H1 (cell line): ENCODE measurements around the gene SNX12. TPM values are rescaled to one million over a fixed set of nuclear protein-coding genes. Genes with fewer than 3 reads are reported as not detected.

Experiments used
- CTCF ChIA-PET: fragments of 300-600 bp; sonication (Branson Sonifier 250); formaldehyde crosslinking; loops from one replicate; lab custom pipeline; 2021; ENCODE audit not compliant: partially characterized antibody; lab: Charles Lee
- POLR2A ChIA-PET: fragments of 300-600 bp; sonication (Branson Sonifier 250); formaldehyde crosslinking; loops from one replicate; lab custom pipeline; 2021; ENCODE audit warnings: inconsistent platforms; ENCODE audit not compliant: partially characterized antibody; lab: Charles Lee
- DNase-seq, 2 experiments: peaks; one replicate each; pipeline versions ENCODE4 v3.0.0 to v3.0.0-alpha.2; 2010 to 2022; ENCODE audit warnings: low spot score in 2 of 2, low read depth in 1 of 2, mixed read lengths in 1 of 2
- FAIRE-seq: peaks from 2 replicates; lab custom pipeline; 2011; peaks lifted over from hg19 to GRCh38; lab: Jason Lieb, UNC
- H2AFZ ChIP-seq: 2 replicates; pipeline ENCODE4 v1.8.1; 2012; ENCODE audit warnings: low read length, inconsistent platforms
- H2AK5ac ChIP-seq: 2 replicates; pipeline ENCODE4 v1.6.1; 2013; ENCODE audit warnings: low read depth, low read length
- H2BK120ac ChIP-seq: replicated peaks from 2 replicates; pipeline ENCODE3; 2013; ENCODE audit warnings: low read depth, low read length, inconsistent platforms
- H2BK12ac ChIP-seq: 2 replicates; pipeline ENCODE4 v1.6.1; 2013; ENCODE audit warnings: low read depth, low read length
- H2BK15ac ChIP-seq: 2 replicates; pipeline ENCODE4 v1.6.1; 2013; ENCODE audit warnings: low read length
- H2BK20ac ChIP-seq: 2 replicates; pipeline ENCODE4 v1.6.1; 2013; ENCODE audit warnings: low read length
- H2BK5ac ChIP-seq: 2 replicates; pipeline ENCODE4 v1.6.1; 2013; ENCODE audit warnings: low read depth, low read length
- H3K14ac ChIP-seq: 2 replicates; pipeline ENCODE4 v1.6.1; 2013; ENCODE audit warnings: inconsistent platforms; ENCODE audit not compliant: insufficient read length
- H3K18ac ChIP-seq: 2 replicates; pipeline ENCODE4 v1.6.1; 2013; ENCODE audit warnings: low read length; ENCODE audit errors: extremely low read depth
- H3K23ac ChIP-seq: 2 replicates; pipeline ENCODE4 v1.6.1; 2013; ENCODE audit warnings: inconsistent platforms; ENCODE audit not compliant: insufficient read length
- H3K23me2 ChIP-seq: 2 replicates; pipeline ENCODE4 v1.6.1; 2013; ENCODE audit warnings: low read depth, low read length
- H3K27ac ChIP-seq: 2 replicates; pipeline ENCODE4 v1.6.1; 2011; ENCODE audit warnings: low read depth, low read length, inconsistent platforms
- H3K27me3 ChIP-seq, 4 experiments: replicated peaks in 1 of 4; 1 replicate in 1 of 4; 2 replicates in 3 of 4; pipeline versions ENCODE4 v1.6.1 to v1.8.1; 2011 to 2013; ENCODE audit warnings: low read length in 3 of 4, mild to moderate bottlenecking in 3 of 4, inconsistent platforms in 2 of 4, mixed read lengths in 2 of 4, moderate library complexity in 1 of 4; ENCODE audit not compliant: control insufficient read depth in 3 of 4, insufficient read depth in 3 of 4; ENCODE audit errors: extremely low read depth in 1 of 4
- H3K36me3 ChIP-seq, 4 experiments: 2 replicates each; pipeline versions ENCODE4 v1.6.1 to v1.8.1; 2011 to 2013; ENCODE audit warnings: mild to moderate bottlenecking in 4 of 4, low read length in 3 of 4, moderate library complexity in 2 of 4, control low read depth in 1 of 4, inconsistent platforms in 1 of 4; ENCODE audit not compliant: insufficient read depth in 4 of 4, control insufficient read depth in 2 of 4
- H3K4ac ChIP-seq: replicated peaks from 2 replicates; pipeline ENCODE3; 2013; ENCODE audit warnings: low read length, low read depth, mixed read lengths, inconsistent platforms; ENCODE audit not compliant: insufficient read length
- H3K4me1 ChIP-seq, 4 experiments: replicated peaks in 1 of 4; 1 replicate in 1 of 4; 2 replicates in 3 of 4; pipeline versions ENCODE4 v1.6.1 to v1.8.1; 2011 to 2013; ENCODE audit warnings: low read length in 3 of 4, inconsistent platforms in 2 of 4, mixed read lengths in 1 of 4; ENCODE audit not compliant: insufficient read depth in 4 of 4, control insufficient read depth in 3 of 4
- H3K4me2 ChIP-seq, 2 experiments: 2 replicates each; pipeline versions ENCODE4 v1.6.1 to v1.8.1; 2011 to 2013; ENCODE audit warnings: low read depth in 2 of 2, low read length in 2 of 2, control low read depth in 1 of 2, inconsistent platforms in 1 of 2, mild to moderate bottlenecking in 1 of 2; ENCODE audit not compliant: insufficient read depth in 1 of 2
- H3K4me3 ChIP-seq, 4 experiments: fragments of 200-600, 300-600 bp in 1 of 4; sonication (generic), shearing (Covaris generic), sonication (Bioruptor Twin) in 1 of 4; 2 replicates each; pipeline versions ENCODE4 v1.5.1 to v1.8.1; 2011 to 2016; ENCODE audit warnings: low read length in 4 of 4, low read depth in 3 of 4, control low read depth in 2 of 4, inconsistent platforms in 2 of 4, mild to moderate bottlenecking in 2 of 4, mixed read lengths in 1 of 4, moderate library complexity in 1 of 4; ENCODE audit not compliant: insufficient read depth in 2 of 4; ENCODE audit errors: extremely low read depth in 1 of 4
- H3K56ac ChIP-seq: replicated peaks from 2 replicates; pipeline ENCODE3; 2013; ENCODE audit warnings: low read depth, mild to moderate bottlenecking, mixed read lengths, low read length, inconsistent platforms; ENCODE audit not compliant: insufficient read length
- H3K79me1 ChIP-seq: 2 replicates; pipeline ENCODE4 v1.6.1; 2013; ENCODE audit warnings: low read depth, low read length, control low read depth
- H3K79me2 ChIP-seq, 2 experiments: 2 replicates each; pipeline versions ENCODE4 v1.6.1 to v1.8.1; 2012 to 2013; ENCODE audit warnings: low read length in 2 of 2, mild to moderate bottlenecking in 2 of 2, inconsistent platforms in 1 of 2; ENCODE audit not compliant: insufficient read depth in 2 of 2, control insufficient read depth in 1 of 2
- H3K9ac ChIP-seq, 4 experiments: replicated peaks in 1 of 4; 1 replicate in 1 of 4; 2 replicates in 3 of 4; pipeline versions ENCODE4 v1.6.1 to v1.8.1; 2011 to 2013; ENCODE audit warnings: low read depth in 3 of 4, low read length in 3 of 4, control low read depth in 2 of 4, mild to moderate bottlenecking in 2 of 4, moderate library complexity in 2 of 4, inconsistent platforms in 1 of 4; ENCODE audit errors: extremely low read depth in 1 of 4
- H3K9me3 ChIP-seq, 2 experiments: 2 replicates each; pipeline versions ENCODE4 v1.6.1 to v1.8.1; 2012 to 2013; ENCODE audit warnings: mild to moderate bottlenecking in 2 of 2, moderate library complexity in 2 of 2, control low read depth in 1 of 2, inconsistent platforms in 1 of 2, low read depth in 1 of 2, low read length in 1 of 2, mixed read lengths in 1 of 2; ENCODE audit not compliant: insufficient read depth in 2 of 2
- H4K20me1 ChIP-seq, 2 experiments: replicated peaks in 1 of 2; 2 replicates each; pipeline versions ENCODE3 to v1.8.1; 2011 to 2013; ENCODE audit warnings: inconsistent platforms in 2 of 2, low read length in 2 of 2, mild to moderate bottlenecking in 1 of 2; ENCODE audit not compliant: insufficient read depth in 2 of 2, control insufficient read depth in 1 of 2
- H4K5ac ChIP-seq: 2 replicates; pipeline ENCODE4 v1.6.1; 2013; ENCODE audit warnings: low read length, low read depth, mixed read lengths, inconsistent platforms; ENCODE audit not compliant: insufficient read length
- H4K8ac ChIP-seq: 2 replicates; pipeline ENCODE4 v1.8.0; 2013; ENCODE audit warnings: mild to moderate bottlenecking, moderate library complexity, low read length, inconsistent platforms; ENCODE audit not compliant: insufficient read depth; ENCODE audit errors: extremely low read depth
- H4K91ac ChIP-seq: replicated peaks from 2 replicates; pipeline ENCODE3; 2013; ENCODE audit warnings: low read length, mixed read lengths, inconsistent platforms; ENCODE audit not compliant: insufficient read length
- CBX8 ChIP-seq: fragments of 300-800, 300-1000 bp; sonication (generic); IDR thresholded peaks from 2 replicates; pipeline ENCODE4 v1.7.1; 2016; ENCODE audit warnings: low read depth, low read length, borderline replicate concordance
- E2F6 ChIP-seq: IDR thresholded peaks from 2 replicates; pipeline ENCODE4 v1.6.1; 2012; ENCODE audit warnings: inconsistent platforms
- EZH2 ChIP-seq: fragments of 200-600 bp; sonication (generic); IDR thresholded peaks from 2 replicates; pipeline ENCODE4 v1.7.1; 2012; ENCODE audit warnings: low read depth, mild to moderate bottlenecking, moderate library complexity, low read length, inconsistent platforms; ENCODE audit not compliant: severe bottlenecking
- GTF2F1 ChIP-seq: IDR thresholded peaks from 2 replicates; pipeline ENCODE4 v1.6.1; 2012; ENCODE audit warnings: low read depth, low read length, improper control_type of control experiment, borderline replicate concordance
- POLR2A ChIP-seq, 2 experiments: IDR thresholded peaks; 1 replicate in 1 of 2; 2 replicates in 1 of 2; pipeline ENCODE4 v1.6.1; 2011; ENCODE audit warnings: low read depth in 2 of 2, low read length in 2 of 2, mild to moderate bottlenecking in 2 of 2; ENCODE audit errors: control extremely low read depth in 1 of 2
- RXRA ChIP-seq: IDR thresholded peaks from 2 replicates; pipeline ENCODE4 v1.6.1; 2011; ENCODE audit warnings: low read depth, mild to moderate bottlenecking, low read length, moderate library complexity; ENCODE audit not compliant: insufficient read depth
- SIN3A ChIP-seq, 2 experiments: IDR thresholded peaks in 1 of 2; conservative IDR thresholded peaks in 1 of 2; 2 replicates each; pipeline ENCODE4 v1.6.1; 2011 to 2012; ENCODE audit warnings: low read length in 2 of 2, improper control_type of control experiment in 1 of 2, low read depth in 1 of 2, mild to moderate bottlenecking in 1 of 2
- SRF ChIP-seq: IDR thresholded peaks from 2 replicates; pipeline ENCODE4 v1.6.1; 2011; ENCODE audit warnings: mild to moderate bottlenecking, low read depth, low read length, moderate library complexity
- USF2 ChIP-seq: IDR thresholded peaks from 2 replicates; pipeline ENCODE4 v1.6.1; 2011; ENCODE audit warnings: low read length, improper control_type of control experiment
- WGBS, 2 experiments: shearing (Covaris generic) in 1 of 2; methylation state at CpG; one replicate each; pipeline versions ENCODE4 v1.1.6 to v1.1.7; 2013 to 2015; ENCODE audit warnings: low lambda C conversion rate in 2 of 2, mixed read lengths in 2 of 2, inconsistent platforms in 1 of 2, low coverage in 1 of 2, missing lambda C conversion rate in 1 of 2; ENCODE audit not compliant: insufficient replicate concordance in 2 of 2, insufficient coverage in 1 of 2, insufficient read length in 1 of 2; ENCODE audit errors: extremely low coverage in 1 of 2, missing lambda C conversion rate in 1 of 2; 5-methylcytosine and 5-hydroxymethylcytosine counted together
- polyA plus RNA-seq, 7 experiments: library from polyadenylated mRNA; depleted of rRNA in 3 of 7; stranded (reverse) in 5 of 7; unstranded in 2 of 7; fragments of >200 nt in 5 of 7; fragments of 200-250 nt in 2 of 7; gene quantifications; 1 replicate in 5 of 7; 2 replicates in 1 of 7; 4 replicates in 1 of 7; pipeline versions ENCODE4 v1.2.1 to v1.2.3, GENCODE V29; 2011 to 2013; ENCODE audit warnings: missing spikeins in 2 of 7, mixed read lengths in 2 of 7
- total RNA-seq: library from RNA; stranded (reverse); fragmentation: NEBNext Ultra II Directional; extraction: Animal tissue kit (Norgen Biotek cat#: 25700); gene quantifications from 2 replicates; pipeline ENCODE4 v1.2.1, GENCODE V29; 2021
- TF ChIP-seq, protein P1 (sequence below), 3 experiments: IDR thresholded peaks; 1 replicate in 2 of 3; 2 replicates in 1 of 3; pipeline versions ENCODE4 v1.5.1 to v1.6.1; 2011; ENCODE audit warnings: low read length in 3 of 3, mild to moderate bottlenecking in 3 of 3, inconsistent platforms in 2 of 3, low read depth in 1 of 3, moderate library complexity in 1 of 3; ENCODE audit not compliant: insufficient read depth in 1 of 3; ENCODE audit errors: control extremely low read depth in 1 of 3

Gene SNX12
- total and polyA plus RNA-seq, 2 of the 8 experiments (the other 6 are each of a cell fraction or from before 2014, with no cell fraction given), result 72.1 to 74.2 TPM

GRCh38 chrX:71070531-71070930 is 2.4 kb upstream of the SNX12 start:
- H3K56ac ChIP-seq, result no peak overlapping the region
- no peak overlapping the region for H2AK5ac ChIP-seq
- 92% methylated on average over 2 of the region's 5 CpGs; no CpG with 5 or more reads in 1 of the 2 experiments for WGBS, 2 experiments
- H3K36me3 ChIP-seq, result no peaks in the 10 kb centered on the region
- no peak overlapping the region for H2BK12ac ChIP-seq
- no peak overlapping the region for H2BK20ac ChIP-seq
- no peak overlapping the region for H3K4me2 ChIP-seq
- no peak overlapping the region for H4K91ac ChIP-seq
- no peak overlapping the region for H3K4me3 ChIP-seq
- POLR2A ChIA-PET, result no interaction called here
- CTCF ChIA-PET, result no interaction called here
- peaks cover 0 to 21% of the 10 kb centered on the region in 2 experiments; a peak in 3 of 4 replicates for H3K79me2 ChIP-seq
- H3K18ac ChIP-seq, result no peak overlapping the region
- H3K4ac ChIP-seq, result no peak overlapping the region
- H2BK5ac ChIP-seq, result no peak overlapping the region
- no peak for FAIRE-seq
- no peaks in the 10 kb centered on the region for H3K9me3 ChIP-seq
- no peak overlapping the region for H4K5ac ChIP-seq
- no peaks in the 10 kb centered on the region for H3K27me3 ChIP-seq
- no peaks in the 10 kb centered on the region; a peak in 2 of 7 replicates for H3K4me1 ChIP-seq
- H3K9ac ChIP-seq, result no peak overlapping the region
- no peak overlapping the region for H3K23ac ChIP-seq
- H3K23me2 ChIP-seq, result no peaks in the 10 kb centered on the region; the same call in 1 of the 2 replicates
- H3K79me1 ChIP-seq, result no peaks in the 10 kb centered on the region
- no peak overlapping the region for H3K27ac ChIP-seq
- no peak overlapping the region for H2BK15ac ChIP-seq
- no peak overlapping the region for H4K8ac ChIP-seq
- H2BK120ac ChIP-seq, result no peak overlapping the region
- DNase-seq, result no peak
- no peak overlapping the region for H3K14ac ChIP-seq
- no peak overlapping the region for H2AFZ ChIP-seq
- no peaks in the 10 kb centered on the region for H4K20me1 ChIP-seq
- TF ChIP-seq EZH2, result no peak
- no peak for TF ChIP-seq CBX8
- TF ChIP-seq, protein P1, sequence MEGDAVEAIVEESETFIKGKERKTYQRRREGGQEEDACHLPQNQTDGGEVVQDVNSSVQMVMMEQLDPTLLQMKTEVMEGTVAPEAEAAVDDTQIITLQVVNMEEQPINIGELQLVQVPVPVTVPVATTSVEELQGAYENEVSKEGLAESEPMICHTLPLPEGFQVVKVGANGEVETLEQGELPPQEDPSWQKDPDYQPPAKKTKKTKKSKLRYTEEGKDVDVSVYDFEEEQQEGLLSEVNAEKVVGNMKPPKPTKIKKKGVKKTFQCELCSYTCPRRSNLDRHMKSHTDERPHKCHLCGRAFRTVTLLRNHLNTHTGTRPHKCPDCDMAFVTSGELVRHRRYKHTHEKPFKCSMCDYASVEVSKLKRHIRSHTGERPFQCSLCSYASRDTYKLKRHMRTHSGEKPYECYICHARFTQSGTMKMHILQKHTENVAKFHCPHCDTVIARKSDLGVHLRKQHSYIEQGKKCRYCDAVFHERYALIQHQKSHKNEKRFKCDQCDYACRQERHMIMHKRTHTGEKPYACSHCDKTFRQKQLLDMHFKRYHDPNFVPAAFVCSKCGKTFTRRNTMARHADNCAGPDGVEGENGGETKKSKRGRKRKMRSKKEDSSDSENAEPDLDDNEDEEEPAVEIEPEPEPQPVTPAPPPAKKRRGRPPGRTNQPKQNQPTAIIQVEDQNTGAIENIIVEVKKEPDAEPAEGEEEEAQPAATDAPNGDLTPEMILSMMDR (IDR thresholded peaks at IDR 0.05; ENCODE audit: control extremely low read depth in 1 of 3, insufficient read depth in 1 of 3, low read depth in 1 of 3, low read length in 3 of 3), result no peak
- TF ChIP-seq RXRA, result no peak
- no peak for TF ChIP-seq E2F6
- TF ChIP-seq SRF, result no peak
- TF ChIP-seq USF2, result no peak
- no peak for TF ChIP-seq GTF2F1
- no peak for TF ChIP-seq SIN3A (conservative IDR thresholded peaks at IDR 0.05 in 1 of 2, IDR thresholded peaks at IDR 0.05 in 1 of 2; ENCODE audit: low read depth in 1 of 2, low read length in 2 of 2)
- TF ChIP-seq POLR2A (IDR thresholded peaks at IDR 0.05; ENCODE audit: control extremely low read depth in 1 of 2, low read depth in 2 of 2, low read length in 2 of 2), result no peak
